ENCODE measurements around the gene USP49.

The USP49 gene

DNA sequence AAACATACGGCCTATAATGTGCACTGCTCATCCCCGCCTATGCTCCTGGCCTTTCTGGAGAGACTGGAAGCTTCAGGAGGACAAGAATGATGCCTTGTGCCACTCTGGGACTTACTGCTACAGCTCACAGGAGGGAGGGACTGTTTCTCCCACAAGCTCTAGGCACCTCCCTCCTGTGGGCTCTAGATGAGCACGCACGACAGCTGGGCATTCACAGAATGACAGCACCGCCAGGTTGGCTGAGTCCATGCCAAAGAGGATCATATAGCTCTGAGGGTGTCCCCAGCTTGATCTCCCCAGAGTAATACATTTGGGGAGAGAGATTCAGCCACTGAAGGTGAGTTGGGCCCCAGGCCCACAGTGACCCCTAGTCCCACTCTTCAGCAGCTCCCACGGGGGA lies 137.9 kb downstream of the USP49 start:
- H3K27me3 ChIP-seq (ENCODE audit: control insufficient read depth, insufficient read depth, low read length) = no peaks in the 10 kb centered on the region
- no peaks in the 10 kb centered on the region for H3K9me3 ChIP-seq (ENCODE audit: control insufficient read depth, insufficient read depth, low read length)
- H3K4me1 ChIP-seq (ENCODE audit: control insufficient read depth, insufficient read depth, low read length) = peaks cover 3% of the 10 kb centered on the region
- no peaks in the 10 kb centered on the region for H3K36me3 ChIP-seq (ENCODE audit: control insufficient read depth, insufficient read depth, low read length)
- H3K9ac ChIP-seq (ENCODE audit: low read depth, low read length) = no peak overlapping the region
- H3K4me3 ChIP-seq (ENCODE audit: low read depth, low read length) = no peak overlapping the region

DNA sequence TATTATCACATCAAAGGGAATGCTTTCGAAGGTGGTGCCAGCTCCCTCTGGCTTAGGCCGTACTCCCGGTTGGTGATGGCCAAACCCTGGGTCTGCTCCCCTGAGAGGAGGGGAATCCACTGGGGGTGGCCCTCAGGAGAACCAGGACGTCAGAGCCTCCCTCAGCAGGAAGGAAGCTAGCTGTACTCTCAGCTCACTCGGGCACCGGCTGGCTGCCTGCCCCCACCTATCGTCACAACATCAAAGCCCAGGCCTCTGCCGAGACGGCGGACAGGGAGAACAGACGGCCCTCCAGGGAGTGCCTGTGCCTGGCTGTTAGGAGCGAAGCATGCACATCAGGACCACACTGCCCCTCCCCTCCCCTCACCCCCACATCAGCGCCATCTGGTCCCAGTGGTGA lies 138.8 kb downstream of the USP49 start:
- no peak overlapping the region for H3K4me3 ChIP-seq (ENCODE audit: low read depth, low read length)
- H3K9me3 ChIP-seq (ENCODE audit: control insufficient read depth, insufficient read depth, low read length) = no peaks in the 10 kb centered on the region
- no peaks in the 10 kb centered on the region for H3K36me3 ChIP-seq (ENCODE audit: control insufficient read depth, insufficient read depth, low read length)
- H3K4me1 ChIP-seq (ENCODE audit: control insufficient read depth, insufficient read depth, low read length) = peaks cover 3% of the 10 kb centered on the region
- no peaks in the 10 kb centered on the region for H3K27me3 ChIP-seq (ENCODE audit: control insufficient read depth, insufficient read depth, low read length)
- H3K9ac ChIP-seq (ENCODE audit: low read depth, low read length) = no peak overlapping the region

DNA sequence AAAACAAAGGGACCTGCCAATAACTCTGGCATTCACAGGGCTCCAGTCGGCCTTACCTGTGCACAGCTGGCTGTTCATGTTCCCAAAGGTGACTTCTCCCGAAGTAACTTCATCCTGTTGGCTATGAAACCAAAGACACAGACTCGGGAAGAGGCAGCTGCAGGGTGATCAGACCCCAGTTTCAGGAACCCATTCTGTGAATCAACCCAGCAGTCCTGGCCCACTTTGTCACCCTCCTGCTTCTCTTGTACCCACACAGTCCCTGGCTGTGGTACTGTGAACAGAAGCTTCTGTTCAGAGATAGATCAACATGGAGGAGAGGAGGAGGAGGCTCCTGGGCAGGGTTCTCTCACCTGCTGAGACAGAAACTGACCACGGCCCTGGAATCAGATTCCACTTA lies 139.3 kb downstream of the USP49 start:
- Histone ChIP-seq H3K4me3 (ENCODE audit: low read depth, low read length) (no peak overlapping the region), H3K27me3 (ENCODE audit: control insufficient read depth, insufficient read depth, low read length) (no peaks in the 10 kb centered on the region), H3K4me1 (ENCODE audit: control insufficient read depth, insufficient read depth, low read length) (peaks cover 3% of the 10 kb centered on the region), H3K9ac (ENCODE audit: low read depth, low read length) (no peak overlapping the region), H3K9me3 (ENCODE audit: control insufficient read depth, insufficient read depth, low read length) (no peaks in the 10 kb centered on the region), H3K36me3 (ENCODE audit: control insufficient read depth, insufficient read depth, low read length) (no peaks in the 10 kb centered on the region)

DNA sequence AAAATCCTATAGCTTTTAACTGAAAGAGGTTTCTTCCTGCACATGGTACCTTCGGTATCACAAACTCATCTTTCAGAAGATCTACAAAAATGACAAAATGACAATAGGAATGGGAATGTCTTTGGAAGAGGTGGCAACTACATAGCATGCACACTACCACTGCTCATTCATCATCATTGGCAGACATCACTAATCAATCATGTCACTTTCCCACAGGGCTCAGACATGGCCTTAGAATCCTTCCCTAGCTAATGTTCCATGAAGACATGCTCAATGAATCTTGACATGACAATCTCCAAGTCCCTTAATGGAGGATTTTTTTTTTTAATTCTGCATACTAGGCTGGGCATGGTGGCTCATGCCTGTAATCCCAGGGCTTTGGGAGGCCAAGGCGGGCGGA lies 144.8 kb downstream of the USP49 start:
- H3K4me3 ChIP-seq (ENCODE audit: low read depth, low read length) = no peak overlapping the region
- H3K36me3 ChIP-seq (ENCODE audit: control insufficient read depth, insufficient read depth, low read length) = no peaks in the 10 kb centered on the region
- H3K27me3 ChIP-seq (ENCODE audit: control insufficient read depth, insufficient read depth, low read length) = no peaks in the 10 kb centered on the region
- no peak overlapping the region for H3K9ac ChIP-seq (ENCODE audit: low read depth, low read length)
- H3K4me1 ChIP-seq (ENCODE audit: control insufficient read depth, insufficient read depth, low read length) = no peaks in the 10 kb centered on the region
- no peaks in the 10 kb centered on the region for H3K9me3 ChIP-seq (ENCODE audit: control insufficient read depth, insufficient read depth, low read length)

DNA sequence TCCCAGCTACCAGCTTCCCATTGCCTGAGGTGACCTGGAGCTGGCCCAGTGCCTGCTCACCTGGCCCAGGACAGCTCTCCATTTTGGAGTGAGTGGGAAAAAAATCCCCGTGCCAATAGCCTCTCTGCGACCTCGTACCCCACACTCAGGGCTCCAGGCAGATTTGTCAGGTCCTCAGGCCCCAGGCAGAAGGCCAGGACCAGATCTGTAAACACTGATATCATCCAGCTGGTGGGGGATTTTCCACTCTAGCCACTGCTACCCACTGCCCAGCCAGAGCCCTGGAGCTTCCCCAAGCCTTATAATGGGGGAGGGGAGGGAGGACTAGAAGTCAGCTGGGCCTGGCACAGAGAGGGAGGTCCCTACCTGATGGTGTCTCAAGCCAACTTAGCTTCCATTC lies 146.6 kb downstream of the USP49 start:
- no peaks in the 10 kb centered on the region for H3K36me3 ChIP-seq (ENCODE audit: control insufficient read depth, insufficient read depth, low read length)
- H3K4me1 ChIP-seq (ENCODE audit: control insufficient read depth, insufficient read depth, low read length) = no peaks in the 10 kb centered on the region
- H3K9ac ChIP-seq (ENCODE audit: low read depth, low read length) = no peak overlapping the region
- no peaks in the 10 kb centered on the region for H3K9me3 ChIP-seq (ENCODE audit: control insufficient read depth, insufficient read depth, low read length)
- no peaks in the 10 kb centered on the region for H3K27me3 ChIP-seq (ENCODE audit: control insufficient read depth, insufficient read depth, low read length)
- no peak overlapping the region for H3K4me3 ChIP-seq (ENCODE audit: low read depth, low read length)

- Histone ChIP-seq H3K4me1 (ENCODE audit: control insufficient read depth, insufficient read depth, low read length) (no peaks in the 10 kb centered on the region), H3K36me3 (ENCODE audit: control insufficient read depth, insufficient read depth, low read length) (no peaks in the 10 kb centered on the region), H3K9me3 (ENCODE audit: control insufficient read depth, insufficient read depth, low read length) (no peaks in the 10 kb centered on the region), H3K27me3 (ENCODE audit: control insufficient read depth, insufficient read depth, low read length) (no peaks in the 10 kb centered on the region), H3K4me3 (ENCODE audit: low read depth, low read length) (no peak overlapping the region), H3K9ac (ENCODE audit: low read depth, low read length) (no peak overlapping the region)
These were observed 147.1 kb downstream of the USP49 start for GRCh38 chr6:41748102-41748477.

DNA sequence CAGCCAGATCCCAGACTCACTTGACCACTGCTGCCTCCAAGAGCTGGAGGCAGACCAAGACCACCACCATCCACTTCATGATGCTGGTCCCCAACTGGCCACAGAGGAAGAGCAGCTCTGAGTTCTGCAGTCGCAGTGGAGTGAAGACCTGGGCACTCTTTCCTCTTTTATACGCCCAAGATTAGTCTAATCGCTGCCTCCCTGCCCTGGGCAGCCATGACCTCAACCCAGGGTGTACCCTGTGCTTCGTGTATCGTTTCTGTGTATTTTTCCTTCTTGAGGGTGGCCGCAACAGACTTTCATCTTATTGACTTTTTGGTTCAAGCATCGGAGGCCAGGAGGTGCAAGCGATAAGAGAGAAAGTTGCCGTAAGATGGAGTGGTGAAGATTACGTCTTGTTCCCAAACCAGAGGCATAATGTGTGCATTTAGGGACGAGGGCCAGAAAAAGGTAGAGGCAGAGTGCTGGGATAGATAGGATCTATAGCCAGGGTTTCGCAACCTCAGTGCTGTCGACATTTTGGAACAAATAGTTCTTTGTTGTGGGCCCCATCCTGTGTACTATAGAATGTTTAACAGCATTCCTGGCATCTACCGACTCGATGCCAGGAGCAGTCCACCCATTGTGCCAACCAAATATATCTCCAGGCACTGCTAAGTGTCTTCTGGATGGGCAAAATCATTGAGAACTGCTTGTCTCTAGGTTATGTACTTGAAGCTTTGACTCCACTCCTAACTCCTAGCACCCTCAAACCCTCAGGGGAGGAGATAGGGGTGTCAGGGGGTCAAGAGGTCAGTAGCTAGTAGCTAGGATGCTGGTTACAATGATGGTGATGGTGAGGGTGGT lies 147.7 kb downstream of the USP49 start, which contains the start of gene PGC:
PGC (minus strand) TSS at position 142 of the 846 bp plus-strand sequence; CDS start at position 79, 63 bp downstream.
- Histone ChIP-seq H3K4me1 (ENCODE audit: control insufficient read depth, insufficient read depth, low read length) (no peaks in the 10 kb centered on the region), H3K9ac (ENCODE audit: low read depth, low read length) (no peak within 1 kb of the TSS), H3K27me3 (ENCODE audit: control insufficient read depth, insufficient read depth, low read length) (no peaks in the 10 kb centered on the region), H3K36me3 (ENCODE audit: control insufficient read depth, insufficient read depth, low read length) (no peaks in the 10 kb centered on the region), H3K9me3 (ENCODE audit: control insufficient read depth, insufficient read depth, low read length) (no peaks in the 10 kb centered on the region), H3K4me3 (ENCODE audit: low read depth, low read length) (no peak within 1 kb of the TSS)

DNA sequence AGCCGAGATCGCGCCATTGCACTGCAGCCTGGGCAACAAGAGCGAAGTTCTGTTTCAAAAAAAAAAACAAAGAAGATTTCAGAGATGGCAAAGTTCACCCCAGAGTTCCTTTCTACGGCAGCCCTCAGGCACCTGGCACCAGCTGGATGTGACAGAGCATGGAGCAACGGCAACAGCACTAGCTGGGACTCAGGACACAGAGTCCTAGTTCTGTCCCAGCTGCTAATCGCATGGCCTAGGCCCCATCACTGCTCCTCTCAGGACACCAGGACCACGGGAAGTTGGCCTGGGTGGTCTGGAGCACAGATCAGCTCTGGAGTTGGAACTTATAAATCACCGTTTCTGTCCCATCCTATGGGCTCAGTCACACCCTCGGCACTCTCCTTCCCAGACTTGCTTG lies 149.1 kb downstream of the USP49 start:
- H3K9me3 ChIP-seq (ENCODE audit: control insufficient read depth, insufficient read depth, low read length) = no peaks in the 10 kb centered on the region
- H3K27me3 ChIP-seq (ENCODE audit: control insufficient read depth, insufficient read depth, low read length) = no peaks in the 10 kb centered on the region
- no peaks in the 10 kb centered on the region for H3K4me1 ChIP-seq (ENCODE audit: control insufficient read depth, insufficient read depth, low read length)
- no peak overlapping the region for H3K9ac ChIP-seq (ENCODE audit: low read depth, low read length)
- H3K36me3 ChIP-seq (ENCODE audit: control insufficient read depth, insufficient read depth, low read length) = no peaks in the 10 kb centered on the region
- no peak overlapping the region for H3K4me3 ChIP-seq (ENCODE audit: low read depth, low read length)

- no peaks in the 10 kb centered on the region for H3K9me3 ChIP-seq (ENCODE audit: control insufficient read depth, insufficient read depth, low read length)
- no peaks in the 10 kb centered on the region for H3K27me3 ChIP-seq (ENCODE audit: control insufficient read depth, insufficient read depth, low read length)
- no peak overlapping the region for H3K9ac ChIP-seq (ENCODE audit: low read depth, low read length)
- no peak overlapping the region for H3K4me3 ChIP-seq (ENCODE audit: low read depth, low read length)
- H3K4me1 ChIP-seq (ENCODE audit: control insufficient read depth, insufficient read depth, low read length) = no peaks in the 10 kb centered on the region
- H3K36me3 ChIP-seq (ENCODE audit: control insufficient read depth, insufficient read depth, low read length) = no peaks in the 10 kb centered on the region
These were observed 150.9 kb downstream of the USP49 start for GRCh38 chr6:41744236-41744787.

DNA sequence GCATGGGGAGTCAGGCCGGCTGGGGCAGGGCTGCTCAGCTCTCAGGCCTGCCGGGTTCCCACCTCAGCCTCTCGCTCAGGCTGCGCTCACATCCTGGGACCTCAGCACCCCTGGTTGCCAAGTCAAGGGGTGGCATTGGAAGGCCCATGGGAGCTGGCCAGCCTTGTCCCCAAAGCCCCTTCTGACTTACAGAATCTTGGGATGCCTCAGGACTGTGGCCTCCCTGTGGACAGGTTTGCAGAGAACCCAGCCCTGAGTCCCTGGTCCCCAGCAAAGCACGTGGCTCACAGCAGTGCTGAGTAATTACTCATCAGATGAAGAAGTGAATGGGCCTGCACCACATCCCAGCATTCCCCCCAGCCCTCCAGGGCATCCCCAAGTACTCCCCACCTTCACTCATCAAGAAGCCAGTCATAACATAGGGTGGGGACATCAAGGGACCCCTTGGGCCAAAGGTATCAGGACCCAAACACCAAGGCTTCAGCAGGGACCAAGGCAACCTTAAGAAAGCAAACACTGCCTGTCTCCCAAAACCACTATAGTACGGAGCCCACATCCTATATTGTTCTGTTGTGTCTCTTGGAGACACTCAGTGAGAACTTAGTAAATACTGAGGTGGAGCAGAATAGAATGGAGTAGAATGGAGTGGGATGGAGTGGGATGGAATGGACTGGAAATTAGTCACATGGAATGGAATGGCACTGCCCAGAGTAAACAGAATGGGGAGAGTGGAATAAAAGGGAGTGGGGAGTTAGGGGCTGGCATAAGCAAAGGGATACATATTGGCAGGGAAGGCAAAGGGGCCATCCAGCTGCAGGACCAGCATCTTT lies 151.6 kb downstream of the USP49 start:
- Histone ChIP-seq H3K4me3 (ENCODE audit: low read depth, low read length) (no peak overlapping the region), H3K27me3 (ENCODE audit: control insufficient read depth, insufficient read depth, low read length) (no peaks in the 10 kb centered on the region), H3K36me3 (ENCODE audit: control insufficient read depth, insufficient read depth, low read length) (no peaks in the 10 kb centered on the region), H3K9ac (ENCODE audit: low read depth, low read length) (no peak overlapping the region), H3K9me3 (ENCODE audit: control insufficient read depth, insufficient read depth, low read length) (no peaks in the 10 kb centered on the region), H3K4me1 (ENCODE audit: control insufficient read depth, insufficient read depth, low read length) (no peaks in the 10 kb centered on the region)

- H3K9ac ChIP-seq (ENCODE audit: low read depth, low read length) = no peak overlapping the region
- H3K27me3 ChIP-seq (ENCODE audit: control insufficient read depth, insufficient read depth, low read length) = no peaks in the 10 kb centered on the region
- no peak overlapping the region for H3K4me3 ChIP-seq (ENCODE audit: low read depth, low read length)
- no peaks in the 10 kb centered on the region for H3K9me3 ChIP-seq (ENCODE audit: control insufficient read depth, insufficient read depth, low read length)
- H3K4me1 ChIP-seq (ENCODE audit: control insufficient read depth, insufficient read depth, low read length) = no peaks in the 10 kb centered on the region
- no peaks in the 10 kb centered on the region for H3K36me3 ChIP-seq (ENCODE audit: control insufficient read depth, insufficient read depth, low read length)
These were observed 153.3 kb downstream of the USP49 start for GRCh38 chr6:41741625-41742490.

All from iPS-15b (cell line).